Stimulated activated naive CD8-positive, alpha-beta T cell treated with anti-CD3 and anti-CD28 coated beads, Interleukin-15, Interleukin-2, amounts not matched to agents 100 ng/mL and 50 ng/mL, for 24 hours (primary cell): ENCODE measurements around the gene MTFR2.
A peak's percentile ranks its signal among the peaks of the same experiment; 100 is the strongest.

Source experiments
- H3K27ac Mint-ChIP-seq: one replicate; pipeline ENCODE4 v1.8.0; 2021; ENCODE audit warnings: mild to moderate bottlenecking, mixed read lengths
- H3K27me3 Mint-ChIP-seq: one replicate; pipeline ENCODE4 v1.8.0; 2021; ENCODE audit warnings: mixed read lengths
- H3K36me3 Mint-ChIP-seq: one replicate; pipeline ENCODE4 v1.8.0; 2021; ENCODE audit warnings: low read depth, mixed read lengths
- H3K4me1 Mint-ChIP-seq: one replicate; pipeline ENCODE4 v1.8.0; 2021; ENCODE audit warnings: low read depth, mixed read lengths
- H3K4me3 Mint-ChIP-seq: one replicate; pipeline ENCODE4 v1.8.0; 2021; ENCODE audit warnings: mild to moderate bottlenecking, mixed read lengths
- H3K9me3 Mint-ChIP-seq: one replicate; pipeline ENCODE4 v1.8.0; 2021; ENCODE audit warnings: mixed read lengths

MTFR2 gene

GRCh38 chr6:136249811-136250685 lies at the start of gene MTFR2:
Gene MTFR2 (minus strand): TSS chr6:136250311. CDS start chr6:136249099, 1,212 bp downstream.
- no peaks in the 10 kb centered on the region for H3K9me3 Mint-ChIP-seq

GRCh38 chr6:136294621-136295020 lies 44.5 kb upstream of the MTFR2 start:
- Mint-ChIP-seq H3K4me3 (no peak overlapping the region), H3K27ac (no peak overlapping the region), H3K4me1 (peaks cover 20% of the 10 kb centered on the region)

More at GRCh38 chr6:136249811-136250685, at the start of gene MTFR2:
- peak within 1 kb of the TSS; percentile 97 for H3K4me3 Mint-ChIP-seq
- H3K36me3 Mint-ChIP-seq, result peaks cover 46% of the 10 kb centered on the region
- H3K27me3 Mint-ChIP-seq, result no peaks in the 10 kb centered on the region
- H3K27ac Mint-ChIP-seq, result peak within 1 kb of the TSS; percentile 91
- peaks cover 43% of the 10 kb centered on the region for H3K4me1 Mint-ChIP-seq

DNA sequence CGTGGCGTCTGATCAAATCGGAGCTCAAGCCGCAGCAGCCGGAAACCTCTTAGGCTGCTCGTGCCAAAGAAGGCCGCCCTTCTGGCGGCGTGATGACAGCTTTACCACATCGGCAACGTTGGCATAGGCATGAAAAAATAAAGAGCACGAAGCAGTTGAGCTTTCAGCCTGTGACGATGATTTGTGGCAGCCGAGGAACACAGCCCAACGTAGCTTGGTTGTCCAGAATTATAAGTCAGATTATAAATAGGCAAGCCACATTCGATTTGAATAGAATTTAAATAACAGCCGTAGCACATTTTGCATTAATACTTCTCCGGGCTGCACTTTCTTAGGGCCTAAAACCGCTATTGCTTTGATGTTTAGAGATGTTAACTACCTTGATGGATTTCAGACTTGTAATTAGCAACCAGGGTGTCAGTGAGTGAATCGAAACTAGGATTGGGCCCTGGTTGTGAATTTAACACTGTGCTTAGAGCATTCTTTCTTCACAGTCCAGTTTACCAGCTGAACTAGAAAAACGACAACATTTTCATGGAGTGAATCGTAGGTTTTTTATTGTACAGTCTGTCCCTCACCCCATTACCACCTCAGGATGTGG lies 40.4 kb upstream of the MTFR2 start:
- H3K4me3 Mint-ChIP-seq, result peak overlapping the region; percentile 97
- H3K27ac Mint-ChIP-seq, result peak overlapping the region; percentile 100
- no peaks in the 10 kb centered on the region for H3K27me3 Mint-ChIP-seq
- H3K4me1 Mint-ChIP-seq, result peaks cover 53% of the 10 kb centered on the region
- H3K36me3 Mint-ChIP-seq, result peaks cover 29% of the 10 kb centered on the region
- H3K9me3 Mint-ChIP-seq, result no peaks in the 10 kb centered on the region

More at GRCh38 chr6:136294621-136295020, 44.5 kb upstream of the MTFR2 start:
- H3K9me3 Mint-ChIP-seq, result no peaks in the 10 kb centered on the region
- H3K36me3 Mint-ChIP-seq, result peaks cover under 1% of the 10 kb centered on the region
- no peaks in the 10 kb centered on the region for H3K27me3 Mint-ChIP-seq

GRCh38 chr6:136289579-136290409 lies 39.7 kb upstream of the MTFR2 start, which contains the start of gene BCLAF1:
Gene BCLAF1 (minus strand): TSS chr6:136289846. CDS start chr6:136279866, 9,980 bp downstream.
- Mint-ChIP-seq H3K27ac (peak within 1 kb of the TSS; percentile 100), H3K27me3 (no peaks in the 10 kb centered on the region), H3K4me1 (peaks cover 60% of the 10 kb centered on the region), H3K9me3 (no peaks in the 10 kb centered on the region), H3K36me3 (peaks cover 36% of the 10 kb centered on the region), H3K4me3 (peak within 1 kb of the TSS; percentile 97)

- Mint-ChIP-seq H3K4me1 (peaks cover 66% of the 10 kb centered on the region), H3K4me3 (peak overlapping the region; percentile 97), H3K36me3 (peaks cover 41% of the 10 kb centered on the region), H3K27me3 (no peaks in the 10 kb centered on the region), H3K9me3 (no peaks in the 10 kb centered on the region), H3K27ac (peak overlapping the region; percentile 100)
Measured at GRCh38 chr6:136289327-136289578, 39.1 kb upstream of the MTFR2 start.

DNA sequence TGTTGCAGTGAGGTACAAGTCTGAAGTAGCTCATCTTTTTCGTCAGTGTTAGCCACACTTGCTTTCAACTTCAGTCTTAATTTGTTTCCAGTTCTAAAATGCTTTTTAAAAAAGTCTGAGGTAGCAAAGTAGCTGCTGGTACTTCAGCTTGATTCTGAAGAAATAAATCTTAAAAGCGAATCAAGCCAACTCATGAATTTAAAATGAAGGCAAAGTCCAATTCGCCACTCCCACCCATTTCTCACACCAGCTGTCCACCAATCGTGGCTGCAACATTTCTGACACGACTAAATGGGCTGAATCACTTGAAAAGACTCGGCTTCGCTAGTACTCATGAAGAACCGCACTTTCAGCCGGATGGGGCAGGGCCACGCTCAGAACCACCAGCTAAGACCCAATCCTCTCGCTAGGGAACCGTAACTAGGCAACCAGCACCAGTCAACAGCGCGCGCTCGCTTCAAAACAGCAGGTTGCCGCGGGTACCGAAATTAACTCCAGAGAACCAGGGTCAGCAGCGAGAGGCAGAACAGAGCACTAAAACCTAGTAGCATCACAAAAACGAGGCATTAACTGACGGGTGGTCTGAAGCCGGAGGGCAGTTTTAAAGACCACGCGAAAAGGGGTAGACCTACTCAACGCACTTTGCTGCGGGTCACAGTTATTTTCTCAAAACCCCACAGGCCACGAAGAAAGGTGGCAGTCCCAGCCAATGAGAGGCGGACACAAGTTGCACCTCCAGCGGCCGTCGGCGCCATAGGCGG lies 38.6 kb upstream of the MTFR2 start:
- Mint-ChIP-seq H3K27ac (peak overlapping the region; percentile 100), H3K36me3 (peaks cover 41% of the 10 kb centered on the region), H3K27me3 (no peaks in the 10 kb centered on the region), H3K4me1 (peaks cover 71% of the 10 kb centered on the region), H3K9me3 (no peaks in the 10 kb centered on the region), H3K4me3 (peak overlapping the region; percentile 97)

DNA sequence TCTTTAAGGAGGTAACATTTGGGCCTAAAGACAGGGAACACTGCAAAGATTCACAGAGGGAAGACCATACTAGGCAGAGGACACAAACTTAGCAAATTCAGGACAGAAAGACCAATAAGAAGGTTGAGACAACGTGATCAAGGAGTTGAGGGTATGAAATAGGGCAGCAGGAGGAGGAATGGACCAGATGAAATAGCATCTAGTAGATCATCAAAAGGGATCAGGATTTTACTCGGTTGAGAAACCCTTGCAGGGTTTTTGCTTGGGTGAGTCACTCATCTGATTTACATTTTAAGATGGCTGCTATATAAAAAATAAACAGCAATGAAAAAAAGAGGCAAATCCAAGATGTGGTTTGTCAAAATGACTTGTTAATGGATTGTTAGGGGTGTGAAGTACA lies 34.8 kb upstream of the MTFR2 start:
- no peaks in the 10 kb centered on the region for H3K9me3 Mint-ChIP-seq
- H3K36me3 Mint-ChIP-seq, result peaks cover 77% of the 10 kb centered on the region
- peak overlapping the region; percentile 80 for H3K4me3 Mint-ChIP-seq
- peak overlapping the region; percentile 85 for H3K27ac Mint-ChIP-seq
- H3K27me3 Mint-ChIP-seq, result no peaks in the 10 kb centered on the region
- H3K4me1 Mint-ChIP-seq, result peaks cover 90% of the 10 kb centered on the region

GRCh38 chr6:136282906-136283305 lies 32.8 kb upstream of the MTFR2 start:
- H3K9me3 Mint-ChIP-seq, result no peaks in the 10 kb centered on the region
- no peaks in the 10 kb centered on the region for H3K27me3 Mint-ChIP-seq
- H3K4me3 Mint-ChIP-seq, result peak overlapping the region; percentile 74
- peaks cover 77% of the 10 kb centered on the region for H3K4me1 Mint-ChIP-seq
- peak overlapping the region; percentile 83 for H3K27ac Mint-ChIP-seq
- peaks cover 75% of the 10 kb centered on the region for H3K36me3 Mint-ChIP-seq

DNA sequence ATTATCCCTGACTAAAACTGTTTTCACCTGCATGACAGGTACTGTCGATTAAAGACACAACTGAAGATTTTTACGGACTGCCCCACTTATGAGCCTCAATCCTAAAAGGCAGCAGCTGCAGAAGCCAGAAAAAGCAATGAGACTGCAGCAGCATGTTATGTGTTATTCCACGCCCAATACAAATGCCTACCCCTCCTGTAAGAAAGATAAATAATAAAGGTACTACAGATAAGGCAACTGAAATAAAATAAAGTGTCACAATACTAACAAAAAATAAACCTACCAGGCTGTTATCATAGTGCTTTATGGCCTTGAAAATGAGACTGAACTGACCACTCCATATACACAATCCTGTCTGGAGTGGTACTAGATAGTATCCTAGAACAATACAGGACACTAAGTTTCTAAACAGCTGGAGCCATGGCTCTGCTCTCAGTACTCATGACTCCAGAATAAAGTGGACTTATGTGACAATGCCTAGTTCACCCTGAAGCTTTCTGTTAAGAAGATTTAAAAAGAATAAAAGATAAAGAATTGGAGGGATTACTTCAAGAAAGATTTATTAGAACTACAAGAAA lies 30.0 kb upstream of the MTFR2 start:
- Mint-ChIP-seq H3K4me1 (peaks cover 59% of the 10 kb centered on the region), H3K9me3 (no peaks in the 10 kb centered on the region), H3K27me3 (no peaks in the 10 kb centered on the region), H3K27ac (no peak overlapping the region), H3K36me3 (peaks cover 81% of the 10 kb centered on the region), H3K4me3 (peak overlapping the region; percentile 33)

DNA sequence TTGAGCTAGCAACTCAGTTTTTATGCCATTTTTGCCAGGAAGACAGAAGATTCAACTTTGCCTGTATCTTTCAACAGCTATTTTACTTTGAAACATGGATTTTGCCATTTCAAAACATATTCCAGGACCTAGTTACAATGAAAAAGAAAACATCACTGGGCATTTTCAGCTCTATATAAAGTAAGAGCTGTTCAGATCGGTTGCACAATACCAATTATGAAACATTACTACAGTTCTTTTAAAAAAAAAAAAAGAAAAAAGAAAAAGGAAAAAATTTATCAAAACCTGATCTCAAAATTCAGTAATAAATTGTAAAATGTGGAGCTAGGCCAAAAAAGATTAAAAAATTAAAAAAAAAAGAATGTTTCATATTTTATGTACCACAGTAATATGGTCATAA lies 24.0 kb upstream of the MTFR2 start:
- H3K4me1 Mint-ChIP-seq, result peaks cover 26% of the 10 kb centered on the region
- H3K4me3 Mint-ChIP-seq, result no peak overlapping the region
- no peaks in the 10 kb centered on the region for H3K27me3 Mint-ChIP-seq
- H3K9me3 Mint-ChIP-seq, result no peaks in the 10 kb centered on the region
- peaks cover 90% of the 10 kb centered on the region for H3K36me3 Mint-ChIP-seq
- H3K27ac Mint-ChIP-seq, result no peak overlapping the region

GRCh38 chr6:136265101-136265500 lies 15.0 kb upstream of the MTFR2 start:
- Mint-ChIP-seq H3K27me3 (no peaks in the 10 kb centered on the region), H3K4me3 (no peak overlapping the region), H3K27ac (peak overlapping the region; percentile 9), H3K9me3 (no peaks in the 10 kb centered on the region), H3K4me1 (peaks cover 56% of the 10 kb centered on the region), H3K36me3 (peaks cover 95% of the 10 kb centered on the region)

GRCh38 chr6:136262940-136263339 lies 12.8 kb upstream of the MTFR2 start:
- Mint-ChIP-seq H3K36me3 (peaks cover 95% of the 10 kb centered on the region), H3K27me3 (no peaks in the 10 kb centered on the region), H3K27ac (peak overlapping the region; percentile 67), H3K4me1 (peaks cover 36% of the 10 kb centered on the region), H3K4me3 (no peak overlapping the region), H3K9me3 (no peaks in the 10 kb centered on the region)

DNA sequence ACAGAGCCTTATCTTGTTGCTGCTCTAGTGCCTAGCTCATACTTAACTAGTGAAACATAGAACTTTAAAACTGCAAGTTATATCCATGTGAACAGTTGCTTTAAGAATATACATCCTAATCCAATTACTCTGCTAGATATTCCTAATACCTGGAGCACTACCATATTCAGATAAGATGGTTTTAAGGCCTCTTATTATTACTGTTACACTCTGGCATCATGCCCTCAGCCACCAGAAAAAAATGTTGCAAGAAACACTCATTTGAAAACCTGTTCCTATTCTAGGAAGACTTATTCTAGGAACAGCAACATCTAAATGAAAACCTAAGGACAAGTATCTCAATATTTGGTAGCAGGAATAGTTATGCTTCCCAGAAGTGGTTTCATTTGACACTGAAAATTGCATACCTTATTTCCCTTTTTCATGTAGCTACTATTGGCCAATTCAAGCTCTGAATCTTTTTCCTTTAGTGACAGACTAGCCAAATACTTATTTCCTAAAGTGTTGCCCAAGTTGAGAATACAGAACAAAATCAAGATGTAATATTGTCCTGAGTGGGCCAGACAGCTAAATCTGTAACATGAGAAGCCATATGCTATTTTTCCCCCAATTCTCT lies 4.8 kb upstream of the MTFR2 start:
- no peaks in the 10 kb centered on the region for H3K9me3 Mint-ChIP-seq
- peaks cover 24% of the 10 kb centered on the region for H3K4me1 Mint-ChIP-seq
- no peak overlapping the region for H3K27ac Mint-ChIP-seq
- no peaks in the 10 kb centered on the region for H3K27me3 Mint-ChIP-seq
- H3K36me3 Mint-ChIP-seq, result peaks cover 47% of the 10 kb centered on the region
- H3K4me3 Mint-ChIP-seq, result no peak overlapping the region

- H3K9me3 Mint-ChIP-seq, result no peaks in the 10 kb centered on the region
- H3K4me1 Mint-ChIP-seq, result peaks cover 36% of the 10 kb centered on the region
- H3K4me3 Mint-ChIP-seq, result no peak overlapping the region
- H3K36me3 Mint-ChIP-seq, result peaks cover 41% of the 10 kb centered on the region
- no peaks in the 10 kb centered on the region for H3K27me3 Mint-ChIP-seq
- H3K27ac Mint-ChIP-seq, result no peak overlapping the region
Measured at GRCh38 chr6:136253734-136254133, 3.6 kb upstream of the MTFR2 start.
